ENCODE measurements around the gene NISCH.

Gene NISCH

GRCh38 chr3:52471371-52472238 lies 16.2 kb downstream of the NISCH start:
- no peak for DNase-seq (ENCODE audit: low read depth in 1 of 2, low spot score in 1 of 2)

GRCh38 chr3:52472239-52473000 lies 17.0 kb downstream of the NISCH start:
- DNase-seq (ENCODE audit: low read depth in 1 of 2, low spot score in 1 of 2), result no peak

GRCh38 chr3:52473026-52473425 lies 17.6 kb downstream of the NISCH start:
- DNase-seq (ENCODE audit: low read depth in 1 of 2, low spot score in 1 of 2), result no peak

- no peak for DNase-seq (ENCODE audit: low read depth in 1 of 2, low spot score in 1 of 2)
Measured at GRCh38 chr3:52477076-52477795, 21.8 kb downstream of the NISCH start.

- no peak for DNase-seq (ENCODE audit: low read depth in 1 of 2, low spot score in 1 of 2)
Measured at GRCh38 chr3:52477796-52478095, 22.3 kb downstream of the NISCH start.

- no peak for DNase-seq (ENCODE audit: low read depth in 1 of 2, low spot score in 1 of 2)
Measured at GRCh38 chr3:52479037-52479876, 23.9 kb downstream of the NISCH start.

DNA sequence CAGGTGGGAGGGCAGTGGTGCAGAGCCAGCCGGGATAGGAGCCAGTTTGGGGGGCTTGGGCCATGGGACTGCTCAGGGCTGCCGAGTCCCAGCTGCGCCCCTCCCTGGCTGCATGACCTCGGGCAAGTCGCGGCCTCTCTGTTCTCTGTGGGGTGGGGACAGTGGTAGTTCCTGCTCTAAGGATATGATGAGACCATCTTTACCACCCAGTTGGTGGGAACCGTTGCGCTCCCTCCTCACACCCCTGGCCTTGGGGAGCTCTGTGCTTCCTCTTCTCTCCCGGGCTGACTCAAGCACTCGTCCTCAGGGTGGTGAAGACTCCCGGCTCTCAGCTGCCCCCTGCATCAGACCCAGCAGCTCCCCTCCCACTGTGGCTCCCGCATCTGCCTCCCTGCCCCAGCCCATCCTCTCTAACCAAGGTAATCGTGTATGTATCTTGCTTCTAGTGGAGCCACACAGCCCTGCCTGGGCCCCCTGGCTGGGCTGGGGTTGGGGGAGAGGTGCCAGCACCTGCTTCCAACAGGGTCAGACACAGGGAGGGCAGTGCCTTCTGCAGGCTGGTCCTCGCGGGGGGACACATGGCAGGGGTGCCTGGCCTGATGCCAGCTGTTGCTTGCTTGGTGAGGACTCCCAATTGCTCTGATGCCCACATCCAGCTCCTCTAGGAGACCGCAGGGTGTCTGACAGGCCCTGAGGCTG lies 24.6 kb downstream of the NISCH start:
- no peak for DNase-seq (ENCODE audit: low read depth in 1 of 2, low spot score in 1 of 2)

GRCh38 chr3:52480768-52481715 lies 25.6 kb downstream of the NISCH start:
- DNase-seq (ENCODE audit: low read depth in 1 of 2, low spot score in 1 of 2), result no peak

DNA sequence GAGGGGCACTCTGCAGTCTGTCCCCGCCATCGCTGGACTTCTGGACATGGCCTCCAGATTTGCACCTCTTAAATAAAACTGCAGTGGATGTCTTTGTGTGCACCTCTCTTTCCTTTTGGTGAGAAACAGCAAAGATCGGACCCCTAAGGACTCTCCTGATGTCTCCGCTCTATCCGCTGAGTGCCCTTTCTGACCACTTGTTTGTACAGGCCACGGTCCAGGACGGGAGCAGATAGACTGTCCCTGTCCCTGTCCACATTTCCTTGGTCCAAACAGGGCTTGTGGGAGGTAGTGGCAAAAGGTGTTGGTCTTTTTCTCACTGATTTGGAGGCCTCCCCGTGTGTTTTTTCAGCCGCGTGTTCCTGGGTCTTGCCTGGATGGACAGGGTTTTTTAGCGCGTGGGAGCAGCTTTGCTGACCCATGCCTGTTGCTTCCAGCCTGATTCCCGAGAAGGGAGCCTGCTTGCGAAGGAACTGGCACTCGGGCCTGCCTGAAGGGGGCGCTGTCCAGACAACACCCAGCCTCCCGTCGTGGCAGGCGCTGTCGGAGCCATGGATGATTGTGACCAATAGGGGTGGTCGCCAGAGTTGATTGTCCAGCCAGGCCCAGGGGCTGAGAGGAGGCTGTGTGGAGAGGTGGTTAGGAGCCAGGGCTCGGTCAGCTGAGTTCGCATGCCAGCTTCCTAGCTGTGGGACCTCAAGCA lies 26.6 kb downstream of the NISCH start:
- no peak for DNase-seq (ENCODE audit: low read depth in 1 of 2, low spot score in 1 of 2)

GRCh38 chr3:52483081-52483480 lies 27.7 kb downstream of the NISCH start:
- no peak for DNase-seq (ENCODE audit: low read depth in 1 of 2, low spot score in 1 of 2)

DNA sequence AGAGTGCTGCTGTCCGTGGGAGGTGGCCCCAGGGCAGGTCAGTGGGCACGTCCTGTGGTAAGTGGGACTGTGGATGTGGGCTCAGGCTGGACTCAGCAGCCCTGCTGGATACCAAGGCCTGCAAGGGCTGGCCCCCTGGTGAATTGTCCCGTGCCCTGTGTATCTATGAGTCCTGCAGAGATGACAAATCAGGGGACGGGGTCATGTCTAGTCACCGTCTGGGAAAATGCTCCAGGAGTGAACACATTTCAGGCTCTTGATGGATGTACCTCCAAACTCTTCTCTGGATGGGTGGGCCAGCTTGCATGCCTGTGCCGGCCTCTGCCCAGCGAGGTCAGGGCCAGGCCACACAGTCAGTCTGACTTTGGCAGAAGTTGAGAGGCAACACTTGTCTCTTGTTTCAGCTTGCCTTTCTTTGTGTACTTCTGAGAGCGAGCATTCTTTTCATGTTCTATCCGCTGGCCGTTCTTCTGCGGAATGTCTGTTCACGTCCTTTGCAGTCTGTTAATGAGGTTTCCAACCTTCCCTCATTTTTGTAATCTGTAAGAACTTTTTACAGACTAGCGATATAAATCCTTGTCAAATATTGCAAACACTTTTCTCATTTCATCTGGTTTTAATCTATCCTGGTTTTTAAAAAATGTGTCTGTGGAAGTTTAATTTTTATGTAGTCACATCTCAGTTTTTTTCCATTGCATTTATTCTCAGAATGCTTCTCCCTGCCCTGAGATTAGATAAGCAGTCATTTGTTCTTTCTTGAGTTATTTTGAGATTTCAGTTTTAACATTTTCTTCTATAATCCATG lies 28.4 kb downstream of the NISCH start:
- no peak for DNase-seq (ENCODE audit: low read depth in 1 of 2, low spot score in 1 of 2)

DNA sequence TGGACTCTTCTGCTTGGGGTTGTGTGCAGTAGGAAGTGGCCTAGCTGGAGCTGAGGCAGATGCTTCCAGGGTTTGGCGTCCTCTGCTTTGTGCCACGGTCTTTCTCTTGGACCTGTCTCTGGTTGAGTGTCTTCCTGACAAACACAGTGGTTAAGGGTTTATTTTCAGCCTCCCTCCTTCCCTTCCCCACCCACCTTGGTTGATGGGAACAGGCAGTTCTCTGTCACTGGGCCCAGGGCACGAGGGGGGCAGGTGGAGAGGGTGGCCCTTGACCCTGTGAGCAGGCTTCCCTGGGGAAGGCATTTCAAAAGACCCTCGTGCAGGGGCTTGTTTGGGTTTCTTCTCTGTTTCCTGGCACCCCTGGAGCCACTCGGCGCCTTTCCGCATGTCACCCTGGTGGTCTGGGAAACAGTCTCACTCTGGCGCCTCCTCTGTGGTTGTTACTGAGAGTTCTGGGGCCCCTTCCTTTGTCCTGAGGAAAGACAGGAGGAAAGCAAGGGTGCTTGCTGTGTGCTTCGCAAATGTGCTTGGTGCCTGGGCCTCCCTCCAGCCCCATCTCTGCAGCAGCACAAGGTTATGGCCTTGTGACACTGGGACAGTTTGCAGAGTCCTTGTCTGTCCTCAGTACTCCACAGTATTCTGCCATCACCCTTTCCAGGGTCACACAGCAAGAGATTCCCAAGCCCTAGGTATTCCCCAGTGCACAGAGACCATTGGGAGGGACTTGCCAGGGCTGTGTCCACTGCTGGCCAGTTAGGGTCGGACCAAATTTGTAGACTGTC lies 29.5 kb downstream of the NISCH start:
- DNase-seq (ENCODE audit: low read depth in 1 of 2, low spot score in 1 of 2), result no peak

DNA sequence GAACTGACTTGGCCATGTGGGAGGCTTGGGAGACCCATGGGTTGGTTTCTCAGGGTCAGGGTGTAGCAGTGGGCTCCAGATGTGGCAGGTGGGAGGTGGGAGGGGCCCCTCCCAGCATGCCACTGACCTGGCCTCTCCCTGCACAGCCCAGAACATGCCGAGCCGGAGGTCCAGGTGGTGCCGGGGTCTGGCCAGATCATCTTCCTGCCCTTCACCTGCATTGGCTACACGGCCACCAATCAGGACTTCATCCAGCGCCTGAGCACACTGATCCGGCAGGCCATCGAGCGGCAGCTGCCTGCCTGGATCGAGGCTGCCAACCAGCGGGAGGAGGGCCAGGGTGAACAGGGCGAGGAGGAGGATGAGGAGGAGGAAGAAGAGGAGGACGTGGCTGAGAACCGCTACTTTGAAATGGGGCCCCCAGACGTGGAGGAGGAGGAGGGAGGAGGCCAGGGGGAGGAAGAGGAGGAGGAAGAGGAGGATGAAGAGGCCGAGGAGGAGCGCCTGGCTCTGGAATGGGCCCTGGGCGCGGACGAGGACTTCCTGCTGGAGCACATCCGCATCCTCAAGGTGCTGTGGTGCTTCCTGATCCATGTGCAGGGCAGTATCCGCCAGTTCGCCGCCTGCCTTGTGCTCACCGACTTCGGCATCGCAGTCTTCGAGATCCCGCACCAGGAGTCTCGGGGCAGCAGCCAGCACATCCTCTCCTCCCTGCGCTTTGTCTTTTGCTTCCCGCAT lies 31.8 kb downstream of the NISCH start:
- DNase-seq (ENCODE audit: low read depth in 1 of 2, low spot score in 1 of 2), result no peak

DNA sequence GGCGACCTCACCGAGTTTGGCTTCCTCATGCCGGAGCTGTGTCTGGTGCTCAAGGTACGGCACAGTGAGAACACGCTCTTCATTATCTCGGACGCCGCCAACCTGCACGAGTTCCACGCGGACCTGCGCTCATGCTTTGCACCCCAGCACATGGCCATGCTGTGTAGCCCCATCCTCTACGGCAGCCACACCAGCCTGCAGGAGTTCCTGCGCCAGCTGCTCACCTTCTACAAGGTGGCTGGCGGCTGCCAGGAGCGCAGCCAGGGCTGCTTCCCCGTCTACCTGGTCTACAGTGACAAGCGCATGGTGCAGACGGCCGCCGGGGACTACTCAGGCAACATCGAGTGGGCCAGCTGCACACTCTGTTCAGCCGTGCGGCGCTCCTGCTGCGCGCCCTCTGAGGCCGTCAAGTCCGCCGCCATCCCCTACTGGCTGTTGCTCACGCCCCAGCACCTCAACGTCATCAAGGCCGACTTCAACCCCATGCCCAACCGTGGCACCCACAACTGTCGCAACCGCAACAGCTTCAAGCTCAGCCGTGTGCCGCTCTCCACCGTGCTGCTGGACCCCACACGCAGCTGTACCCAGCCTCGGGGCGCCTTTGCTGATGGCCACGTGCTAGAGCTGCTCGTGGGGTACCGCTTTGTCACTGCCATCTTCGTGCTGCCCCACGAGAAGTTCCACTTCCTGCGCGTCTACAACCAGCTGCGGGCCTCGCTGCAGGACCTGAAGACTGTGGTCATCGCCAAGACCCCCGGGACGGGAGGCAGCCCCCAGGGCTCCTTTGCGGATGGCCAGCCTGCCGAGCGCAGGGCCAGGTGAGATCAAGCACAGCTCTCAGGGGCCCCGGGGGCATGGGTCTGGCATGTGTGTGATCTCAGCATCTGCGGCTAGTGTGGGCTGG lies 32.6 kb downstream of the NISCH start:
- no peak for DNase-seq (ENCODE audit: low read depth in 1 of 2, low spot score in 1 of 2)

GRCh38 chr3:52488746-52489145 lies 33.3 kb downstream of the NISCH start:
- no peak for DNase-seq (ENCODE audit: low read depth in 1 of 2, low spot score in 1 of 2)
